Measurements from ENCODE around the gene HERC6.

Gene HERC6

GRCh38 chr4:88457307-88458103, 78.9 kb downstream of the HERC6 start:
- ChIA-PET CTCF (interaction anchor here (0.6 to 1.4 kb wide), 8 partner anchors 17 to 1862 kb away, joined by 3 to 9 read pairs (median 4); partner anchors contain the start of gene PPM1K), POLR2A (interaction anchor here (1.0 to 2.0 kb wide), 4 partner anchors 9 to 173 kb away, joined by 3 to 12 read pairs (median 7); partner anchors contain the start of genes HERC6, PPM1K and PYURF)
- Histone ChIP-seq H3K4me3 (ENCODE audit: low read depth, low read length) (peak overlapping the region; percentile 64), H3K27ac (ENCODE audit: extremely low read depth, low read depth, low read length) (peak overlapping the region; percentile 57; the same call in 1 of the 2 replicates), H3K36me3 (ENCODE audit: control insufficient read depth in 2 of 2, insufficient read depth in 1 of 2, low read length in 2 of 2) (peaks cover 0 to 11% of the 10 kb centered on the region in 2 experiments; a peak in 2 of 3 replicates), H3K9me3 (ENCODE audit: control insufficient read depth, insufficient read depth, low read depth, low read length) (no peaks in the 10 kb centered on the region), H3K4me1 (ENCODE audit: control insufficient read depth, insufficient read depth, low read length) (no peaks in the 10 kb centered on the region)
- no peak for TF ChIP-seq ZNF211 (tag by site-specific recombination; IDR thresholded peaks at IDR 0.05; ENCODE audit: low read depth)
- 0 out of 2 replicates have a peak, but pooled peaks have one; percentile 24 for TF ChIP-seq MYNN (tag by site-specific recombination; IDR thresholded peaks at IDR 0.05; ENCODE audit: borderline replicate concordance)
- no peak for TF ChIP-seq ZNF629 (tag by site-specific recombination; IDR thresholded peaks at IDR 0.05)
- TF ChIP-seq ZNF169 (tag by site-specific recombination; IDR thresholded peaks at IDR 0.05) = 0 out of 2 replicates have a peak, but pooled peaks have one; percentile 0
- no peak for TF ChIP-seq REPIN1 (tag by site-specific recombination; IDR thresholded peaks at IDR 0.05; ENCODE audit: low read depth)
- no peak for TF ChIP-seq ZFP69B (tag by site-specific recombination; IDR thresholded peaks at IDR 0.05)
- peak; percentile 11; the same call in 1 of the 2 replicates for TF ChIP-seq ZNF777 (tag by site-specific recombination; IDR thresholded peaks at IDR 0.05; ENCODE audit: borderline replicate concordance)
- TF ChIP-seq TSHZ1 (tag by site-specific recombination; IDR thresholded peaks at IDR 0.05; ENCODE audit: borderline replicate concordance) = no peak
- no peak for TF ChIP-seq ZNF423 (tag by site-specific recombination; IDR thresholded peaks at IDR 0.05)
- TF ChIP-seq ZNF621 (tag by site-specific recombination; IDR thresholded peaks at IDR 0.05) = no peak
- no peak for TF ChIP-seq EGR2 (tag by site-specific recombination; IDR thresholded peaks at IDR 0.05; ENCODE audit: low read depth)
- TF ChIP-seq ZNF112 (tag by site-specific recombination; IDR thresholded peaks at IDR 0.05) = no peak
- no peak for TF ChIP-seq ZNF560 (tag by site-specific recombination; IDR thresholded peaks at IDR 0.05; ENCODE audit: borderline replicate concordance)
- TF ChIP-seq ZNF37A (tag by site-specific recombination; IDR thresholded peaks at IDR 0.05) = no peak
- no peak for TF ChIP-seq PATZ1 (tag by site-specific recombination; IDR thresholded peaks at IDR 0.05)
- no peak; the same call in 1 of the 2 replicates for TF ChIP-seq ZNF76 (tag by site-specific recombination; IDR thresholded peaks at IDR 0.05; ENCODE audit: borderline replicate concordance, low read depth)
- no peak for TF ChIP-seq ZNF394 (tag by site-specific recombination; IDR thresholded peaks at IDR 0.05; ENCODE audit: borderline replicate concordance)
- TF ChIP-seq BCL6B (tag by site-specific recombination; IDR thresholded peaks at IDR 0.05) = no peak
- no peak for TF ChIP-seq ZNF473 (tag by site-specific recombination; IDR thresholded peaks at IDR 0.05)
- TF ChIP-seq ZSCAN4 (tag by site-specific recombination; IDR thresholded peaks at IDR 0.05) = no peak
- no peak for TF ChIP-seq IKZF3 (tag by site-specific recombination; IDR thresholded peaks at IDR 0.05)
- TF ChIP-seq ZIC2 (tag by site-specific recombination; IDR thresholded peaks at IDR 0.05) = peak; percentile 72

All from HEK293 (cell line).